ENCODE measurements around the gene OR5H14.
"Not testable (repeated sequence)": the region's sequence is repeated elsewhere in the genome, so short reads cannot be mapped to it uniquely, and the experiment has no call there.

- TF ChIP-seq POLR2AphosphoS5, TAF1, POU2F2 (IDR thresholded peaks at IDR 0.05; ENCODE audit: low read depth, low read length): not testable (repeated sequence)
Measured at GRCh38 chr3:98149456-98149855, 2.2 kb downstream of the OR5H14 start.
